Testis (tissue), 3 donors: ENCODE measurements around the gene MAGI1. TPM values are rescaled to one million over a fixed set of nuclear protein-coding genes. Genes with fewer than 3 reads are reported as not detected.

ENCODE experiments used
- DNase-seq: peaks from one replicate; pipeline ENCODE4 v3.0.0-alpha.2; 2019
- H3K27ac ChIP-seq, 2 donors: fragments of 200-600 bp; sonication (generic); one replicate each; pipeline ENCODE4 v1.5.1; 2019
- H3K27me3 ChIP-seq: fragments of 200-600 bp; sonication (generic); one replicate; pipeline ENCODE4 v1.5.1; 2019
- H3K36me3 ChIP-seq: fragments of 200-600 bp; sonication (generic); one replicate; pipeline ENCODE4 v1.5.1; 2017; ENCODE audit warnings: low read depth; ENCODE audit errors: missing control alignments
- H3K4me1 ChIP-seq: fragments of 200-600 bp; sonication (generic); one replicate; pipeline ENCODE4 v1.5.1; 2019
- H3K4me3 ChIP-seq, 2 donors: fragments of 200-600 bp; sonication (generic); one replicate each; pipeline ENCODE4 v1.5.1; 2017 to 2019
- H3K9me3 ChIP-seq: fragments of 200-600 bp; sonication (generic); one replicate; pipeline ENCODE4 v1.5.1; 2017
- POLR2A ChIP-seq: fragments of 450-650 bp; IDR thresholded peaks from one replicate; pipeline ENCODE4 v1.6.1; 2017; ENCODE audit warnings: antibody characterized with exemption, mild to moderate bottlenecking, moderate library complexity
- WGBS, 2 donors: methylation state at CpG; one replicate each; pipeline ENCODE4 v1.1.5; 2018; 5-methylcytosine and 5-hydroxymethylcytosine counted together
- intact Hi-C: fragments of 100-400 bp; cut with DNase I; formaldehyde crosslinking; loops from one replicate; pipeline ENCODE4 v1.15.1; 2023; ENCODE audit warnings: low total_unique reads
- polyA plus RNA-seq: library from polyadenylated mRNA; stranded (reverse); fragments of 350-450 nt; fragmentation: Illumina TruSeq; extraction: RNeasy Lipid Tissue Mini Kit (QIAGEN cat#74804); gene quantifications from one replicate; pipeline ENCODE4 v1.2.3, GENCODE V29; 2014; ENCODE audit warnings: low read depth, low replicate concordance; ENCODE audit not compliant: insufficient read depth
- total RNA-seq, 2 donors: library from RNA; depleted of rRNA; stranded (reverse); fragments of >200 nt; gene quantifications; one replicate each; pipeline ENCODE4 v1.2.3, GENCODE V29; 2016
- TF ChIP-seq, protein P1 (sequence below), 3 experiments: fragments of 450-650 bp in 2 of 3; fragments of 200-600 bp in 1 of 3; sonication (generic) in 1 of 3; IDR thresholded peaks; one replicate each; pipeline ENCODE4 v1.5.1; 2016 to 2019; ENCODE audit warnings: antibody characterized with exemption in 3 of 3, mild to moderate bottlenecking in 2 of 3, moderate library complexity in 1 of 3

The MAGI1 gene
- total and polyA plus RNA-seq, 3 donors from 2014 or later: 55.4 to 60.4 (median 56.1) TPM

DNA sequence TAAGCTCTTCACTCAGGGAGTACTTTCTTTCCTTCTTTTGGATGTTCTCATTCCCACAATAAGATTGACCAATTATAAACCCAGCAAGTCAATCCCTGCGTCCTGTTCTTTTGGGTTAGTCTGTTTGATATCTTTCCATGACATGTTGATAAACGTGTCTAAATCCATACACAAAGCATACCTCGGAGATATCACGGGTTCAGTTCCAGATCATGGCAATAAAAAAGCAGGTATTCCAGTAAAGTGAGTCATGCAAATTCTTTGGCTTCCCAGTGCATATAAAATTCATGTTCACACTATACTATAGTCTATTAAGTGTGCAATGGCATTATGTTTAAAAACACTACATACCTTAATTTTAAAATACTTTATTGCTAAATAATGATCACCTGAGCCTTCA lies 667.7 kb downstream of the MAGI1 start:
- H3K36me3 ChIP-seq: no peaks in the 10 kb centered on the region
- TF ChIP-seq, protein P1, sequence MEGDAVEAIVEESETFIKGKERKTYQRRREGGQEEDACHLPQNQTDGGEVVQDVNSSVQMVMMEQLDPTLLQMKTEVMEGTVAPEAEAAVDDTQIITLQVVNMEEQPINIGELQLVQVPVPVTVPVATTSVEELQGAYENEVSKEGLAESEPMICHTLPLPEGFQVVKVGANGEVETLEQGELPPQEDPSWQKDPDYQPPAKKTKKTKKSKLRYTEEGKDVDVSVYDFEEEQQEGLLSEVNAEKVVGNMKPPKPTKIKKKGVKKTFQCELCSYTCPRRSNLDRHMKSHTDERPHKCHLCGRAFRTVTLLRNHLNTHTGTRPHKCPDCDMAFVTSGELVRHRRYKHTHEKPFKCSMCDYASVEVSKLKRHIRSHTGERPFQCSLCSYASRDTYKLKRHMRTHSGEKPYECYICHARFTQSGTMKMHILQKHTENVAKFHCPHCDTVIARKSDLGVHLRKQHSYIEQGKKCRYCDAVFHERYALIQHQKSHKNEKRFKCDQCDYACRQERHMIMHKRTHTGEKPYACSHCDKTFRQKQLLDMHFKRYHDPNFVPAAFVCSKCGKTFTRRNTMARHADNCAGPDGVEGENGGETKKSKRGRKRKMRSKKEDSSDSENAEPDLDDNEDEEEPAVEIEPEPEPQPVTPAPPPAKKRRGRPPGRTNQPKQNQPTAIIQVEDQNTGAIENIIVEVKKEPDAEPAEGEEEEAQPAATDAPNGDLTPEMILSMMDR (IDR thresholded peaks at IDR 0.05): no peak
- no peak for TF ChIP-seq POLR2A
- H3K27ac ChIP-seq: no peak overlapping the region
- intact Hi-C loops: no loop called here
- 94 to 97% methylated on average over 4 of the region's 4 CpGs for WGBS, 2 donors
- H3K4me3 ChIP-seq: no peak overlapping the region
- DNase-seq: no peak
- H3K27me3 ChIP-seq: no peaks in the 10 kb centered on the region
- H3K9me3 ChIP-seq: no peaks in the 10 kb centered on the region
- H3K4me1 ChIP-seq: no peaks in the 10 kb centered on the region

DNA sequence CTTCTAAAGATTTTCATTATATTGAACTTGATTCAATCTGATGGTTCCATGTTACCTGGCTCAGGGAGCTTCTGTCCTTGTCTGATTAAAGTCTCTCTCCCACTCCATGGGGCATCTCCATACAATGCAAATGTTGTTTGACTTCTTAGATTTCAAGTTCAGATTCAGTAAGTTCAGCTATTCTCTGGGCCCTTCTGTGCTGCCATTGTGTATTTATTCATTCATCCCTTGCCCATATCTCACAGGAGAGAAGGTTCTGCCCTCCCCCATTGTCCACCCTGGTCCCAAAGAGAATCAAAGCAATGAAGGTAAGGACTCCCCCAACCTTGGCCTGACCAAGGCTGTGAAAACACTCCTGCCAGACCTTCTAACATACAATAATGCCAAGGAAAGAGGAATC lies 669.9 kb downstream of the MAGI1 start:
- no peak for TF ChIP-seq POLR2A
- TF ChIP-seq, protein P1 (IDR thresholded peaks at IDR 0.05): no peak
- Histone ChIP-seq H3K4me1 (no peaks in the 10 kb centered on the region), H3K36me3 (no peaks in the 10 kb centered on the region), H3K27ac (no peak overlapping the region), H3K27me3 (no peaks in the 10 kb centered on the region), H3K9me3 (no peaks in the 10 kb centered on the region), H3K4me3 (no peak overlapping the region)
- no peak for DNase-seq
- intact Hi-C loops: no loop called here

DNA sequence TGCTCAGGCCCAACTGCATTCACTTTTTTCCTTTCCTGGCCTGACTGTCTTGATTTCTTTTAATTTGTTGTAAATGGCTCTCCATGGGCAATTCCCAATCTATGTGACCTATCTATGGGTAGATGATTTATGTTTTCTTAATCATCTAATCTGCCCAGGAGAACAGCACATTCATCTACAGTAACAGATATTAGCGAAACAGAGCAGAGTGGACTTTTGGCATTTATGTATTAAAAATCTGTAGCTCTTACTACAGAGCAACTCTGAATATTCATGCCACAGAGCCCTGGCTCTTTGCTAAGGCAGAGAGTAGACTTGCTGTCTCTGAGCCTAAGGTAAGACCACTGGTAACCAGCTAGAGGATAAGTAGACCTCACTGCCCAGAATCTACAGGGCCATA lies 676.0 kb downstream of the MAGI1 start:
- 94 to 97% methylated on average over 1 of the region's 1 CpG for WGBS, 2 donors
- H3K4me1 ChIP-seq: no peaks in the 10 kb centered on the region
- no peaks in the 10 kb centered on the region for H3K27me3 ChIP-seq
- intact Hi-C loops: no loop called here
- H3K36me3 ChIP-seq: no peaks in the 10 kb centered on the region
- no peaks in the 10 kb centered on the region for H3K9me3 ChIP-seq
- TF ChIP-seq POLR2A: no peak
- TF ChIP-seq, protein P1 (IDR thresholded peaks at IDR 0.05): no peak
- no peak for DNase-seq
- no peak overlapping the region for H3K27ac ChIP-seq
- no peak overlapping the region for H3K4me3 ChIP-seq

DNA sequence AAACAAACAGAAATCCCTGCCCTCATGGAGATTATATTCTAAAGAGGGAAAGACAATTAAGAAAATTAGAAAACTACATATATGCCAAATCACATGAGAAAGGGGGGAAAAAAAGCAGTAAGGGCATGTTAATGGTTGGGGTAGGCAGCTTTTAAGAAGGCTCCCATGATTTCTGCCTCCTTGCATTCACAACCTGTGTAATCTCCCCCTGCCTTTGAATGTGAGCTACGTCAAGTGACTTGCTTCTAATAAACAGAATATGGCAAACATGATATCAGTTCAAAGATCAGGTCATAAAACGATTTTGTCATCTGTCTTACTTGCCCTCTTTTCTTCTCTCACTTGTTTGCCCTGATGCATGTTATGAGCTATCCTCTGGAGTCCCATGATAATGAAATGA lies 677.3 kb downstream of the MAGI1 start:
- intact Hi-C loops: no loop called here
- Histone ChIP-seq H3K4me1 (no peaks in the 10 kb centered on the region), H3K9me3 (no peaks in the 10 kb centered on the region), H3K4me3 (no peak overlapping the region), H3K27me3 (no peaks in the 10 kb centered on the region), H3K27ac (no peak overlapping the region), H3K36me3 (no peaks in the 10 kb centered on the region)
- 87 to 97% methylated on average over 2 of the region's 2 CpGs for WGBS, 2 donors
- no peak for DNase-seq
- TF ChIP-seq, protein P1 (IDR thresholded peaks at IDR 0.05): no peak

DNA sequence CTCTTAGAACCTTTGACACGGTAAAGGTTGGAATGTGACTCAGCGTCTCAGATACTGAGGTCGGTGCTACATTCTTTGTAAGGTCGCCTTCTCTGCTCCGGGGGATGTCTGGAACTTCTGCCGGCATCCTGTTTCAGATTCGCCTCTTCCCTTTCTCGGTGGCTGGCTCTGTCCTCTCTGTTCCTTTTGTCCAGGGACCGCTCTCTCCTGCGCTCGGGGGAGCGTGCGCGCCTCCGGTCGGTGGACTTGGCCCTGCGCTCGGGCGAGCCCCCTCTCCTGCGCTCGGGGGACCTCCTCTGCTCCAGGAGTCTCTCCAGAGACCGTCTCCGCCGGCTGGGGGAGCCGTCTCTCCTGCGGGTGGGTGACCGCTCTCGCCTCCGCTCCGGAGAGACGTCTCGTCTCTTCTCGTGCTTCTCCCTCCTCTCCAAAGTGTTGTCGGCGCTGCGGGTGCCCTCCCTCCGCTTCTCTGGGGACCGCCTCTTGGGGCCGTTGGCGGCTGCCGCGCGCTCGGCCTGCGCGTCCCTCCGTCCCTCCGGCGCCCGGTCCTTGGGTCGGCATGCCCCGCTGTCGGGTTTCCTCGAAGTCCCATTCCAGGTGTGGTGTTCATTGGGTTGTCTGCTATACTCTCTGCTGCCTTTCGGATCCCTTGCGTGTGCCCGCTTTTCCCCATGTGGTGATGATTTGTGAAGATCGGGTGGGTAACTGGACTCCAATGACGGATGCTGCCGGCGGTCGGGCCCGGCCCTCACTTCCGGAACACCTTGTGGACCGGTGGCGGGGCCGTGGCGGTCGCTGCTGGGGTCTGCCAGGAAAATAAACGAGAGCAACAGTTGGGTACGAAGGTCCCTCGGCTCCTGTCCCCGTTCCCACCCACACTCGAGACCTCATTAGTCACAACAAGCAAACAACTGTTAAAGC lies 682.1 kb downstream of the MAGI1 start:
- no peak overlapping the region for H3K27ac ChIP-seq
- peak overlapping the region; percentile 52 to 55 for H3K4me3 ChIP-seq
- no peaks in the 10 kb centered on the region for H3K36me3 ChIP-seq
- WGBS, 2 donors: 41 to 52% methylated on average over 44 to 74 of the region's 74 CpGs
- no peak for TF ChIP-seq POLR2A
- TF ChIP-seq, protein P1 (IDR thresholded peaks at IDR 0.05): no peak
- no peaks in the 10 kb centered on the region for H3K4me1 ChIP-seq
- peak; percentile 20 for DNase-seq
- H3K27me3 ChIP-seq: no peaks in the 10 kb centered on the region
- intact Hi-C loops: no loop called here
- no peaks in the 10 kb centered on the region for H3K9me3 ChIP-seq
